Right cardiac atrium (tissue), 5 donors: Measurements from ENCODE around the gene BLTP2. TPM values are rescaled to one million over a fixed set of nuclear protein-coding genes. Genes with fewer than 3 reads are reported as not detected.

Experiments
- ATAC-seq, 2 donors: fragments of 200-7000 bp; cut with Tn5 transposase; one replicate each; pipeline versions ENCODE4 v1.8.0 to v1.9.1; 2020; ENCODE audit warnings: moderate library complexity in 2 of 2, mild to moderate bottlenecking in 1 of 2
- DNase-seq, 3 donors: peaks; one replicate each; pipeline ENCODE4 v3.0.0-alpha.2; 2020
- H3K27ac ChIP-seq: one replicate; pipeline ENCODE4 v1.5.1; 2013; ENCODE audit warnings: mild to moderate bottlenecking, low read length, control low read depth, moderate library complexity
- H3K27me3 ChIP-seq: one replicate; pipeline ENCODE4 v1.6.1; 2013; ENCODE audit not compliant: control insufficient read depth, insufficient read depth
- H3K4me1 ChIP-seq: one replicate; pipeline ENCODE4 v1.6.1; 2013; ENCODE audit warnings: low read length; ENCODE audit not compliant: control insufficient read depth, insufficient read depth
- H3K4me3 ChIP-seq: one replicate; pipeline ENCODE4 v1.5.1; 2013; ENCODE audit warnings: low read length, control low read depth
- H3K9me3 ChIP-seq: one replicate; pipeline ENCODE4 v1.6.1; 2013; ENCODE audit warnings: low read length; ENCODE audit not compliant: control insufficient read depth
- WGBS: extraction: QIAGEN DNeasy Blood & Tissue Kit; methylation state at CpG from one replicate; pipeline ENCODE4 v1.1.7; 2013; 5-methylcytosine and 5-hydroxymethylcytosine counted together
- intact Hi-C, 4 donors: fragments of 100-400 bp; cut with DNase I; formaldehyde crosslinking; loops; one replicate each; pipeline versions ENCODE4 v1.11.0 to v1.14.0; 2022 to 2023
- long read RNA-seq, 4 donors: library from polyadenylated mRNA; unstranded; transcript quantifications; one replicate each; pipeline ENCODE4 v2.0.0, GENCODE V29; 2020 to 2021
- polyA plus RNA-seq: library from polyadenylated mRNA; stranded (reverse); fragments of 200-250 nt; gene quantifications from one replicate; pipeline ENCODE4 v1.2.3, GENCODE V29; 2013
- total RNA-seq, 4 donors: library from RNA; stranded (reverse); fragmentation: NEBNext Ultra II Directional; extraction: Animal tissue kit (Norgen Biotek cat#: 25700); gene quantifications; one replicate each; pipeline ENCODE4 v1.2.1, GENCODE V29; 2021
- donor health status: healthy with polysubstance abuse.
- donor health status: DM: no; HTN: yes; CAD: no.
- donor health status: DM: no; HTN: no; CAD: no.
- donor health status: DM: no; HTN: yes; CAD: no; lungs with severe emphysema.
- donor health status: DM: yes; HTN: yes; CAD: no.

BLTP2 gene
- total RNA-seq (10 to 100 TPM; 70.6 to 87.3 (median 81.7) TPM), polyA plus RNA-seq (21.0 TPM)
- long read RNA-seq, donor 1, full-length matches to known transcripts = 8 of 68 reads
- long read RNA-seq, donor 1, partial matches to known transcripts = 53 of 68 reads
- long read RNA-seq, donor 1, other reads (novel, unspliced or antisense) = 7 of 68 reads
- long read RNA-seq, donor 2, partial matches to known transcripts = 17 of 22 reads
- long read RNA-seq, donor 2, other reads (novel, unspliced or antisense) = 4 of 22 reads
- long read RNA-seq, donor 3, partial matches to known transcripts = 56 of 68 reads
- long read RNA-seq, donor 3, other reads (novel, unspliced or antisense) = 10 of 68 reads
- long read RNA-seq, donor 4, full-length matches to known transcripts = 4 of 23 reads
- long read RNA-seq, donor 4, partial matches to known transcripts = 15 of 23 reads
- long read RNA-seq, donor 4, other reads (novel, unspliced or antisense) = 4 of 23 reads

GRCh38 chr17:28644787-28645575 lies at the start of gene BLTP2:
Gene BLTP2, minus strand, starts transcription at chr17:28645158. Its CDS starts 102 bp downstream, at chr17:28645056.
- under 1% methylated on average over 89 of the region's 89 CpGs for WGBS

GRCh38 chr17:28693869-28694268 lies 48.9 kb upstream of the BLTP2 start:
- no peaks in the 10 kb centered on the region for H3K9me3 ChIP-seq
- no peak overlapping the region for H3K4me3 ChIP-seq
- intact Hi-C loops = no loop called here
- no peaks in the 10 kb centered on the region for H3K27me3 ChIP-seq
- no peaks in the 10 kb centered on the region for H3K4me1 ChIP-seq
- no peak for ATAC-seq
- no peak for DNase-seq
- WGBS = 97% methylated on average over 1 of the region's 1 CpG
- no peak overlapping the region for H3K27ac ChIP-seq

More at GRCh38 chr17:28644787-28645575, at the start of gene BLTP2:
- intact Hi-C loops = no loop called here
- no peaks in the 10 kb centered on the region for H3K27me3 ChIP-seq
- DNase-seq (peak; percentile 98 to 99 (median 99)), ATAC-seq (peak; percentile 98 to 99)
- H3K9me3 ChIP-seq = no peaks in the 10 kb centered on the region
- H3K27ac ChIP-seq = peak within 1 kb of the TSS; percentile 98
- peaks cover 2% of the 10 kb centered on the region for H3K4me1 ChIP-seq
- H3K4me3 ChIP-seq = peak within 1 kb of the TSS; percentile 94

GRCh38 chr17:28689011-28689410 lies 44.1 kb upstream of the BLTP2 start:
- Histone ChIP-seq H3K4me3 (no peak overlapping the region), H3K9me3 (no peaks in the 10 kb centered on the region), H3K27me3 (no peaks in the 10 kb centered on the region), H3K27ac (no peak overlapping the region), H3K4me1 (no peaks in the 10 kb centered on the region)
- no peak for DNase-seq
- ATAC-seq = no peak
- WGBS = 96% methylated on average over 3 of the region's 3 CpGs
- intact Hi-C loops = no loop called here

- ATAC-seq (no peak), DNase-seq (no peak)
- H3K9me3 ChIP-seq = no peaks in the 10 kb centered on the region
- no peak overlapping the region for H3K4me3 ChIP-seq
- H3K27ac ChIP-seq = no peak overlapping the region
- WGBS = 93% methylated on average over 4 of the region's 4 CpGs
- intact Hi-C loops = no loop called here
- H3K4me1 ChIP-seq = no peaks in the 10 kb centered on the region
- no peaks in the 10 kb centered on the region for H3K27me3 ChIP-seq
These were observed 43.5 kb upstream of the BLTP2 start for GRCh38 chr17:28688481-28688880.

- no peak for ATAC-seq
- H3K27me3 ChIP-seq = no peaks in the 10 kb centered on the region
- intact Hi-C loops = no loop called here
- WGBS = 86% methylated on average over 4 of the region's 4 CpGs
- no peaks in the 10 kb centered on the region for H3K4me1 ChIP-seq
- H3K4me3 ChIP-seq = no peak overlapping the region
- no peak overlapping the region for H3K27ac ChIP-seq
- no peaks in the 10 kb centered on the region for H3K9me3 ChIP-seq
- DNase-seq = no peak
These were observed 41.3 kb upstream of the BLTP2 start for GRCh38 chr17:28686296-28686695.

- H3K27ac ChIP-seq = no peak overlapping the region
- no peak overlapping the region for H3K4me3 ChIP-seq
- no peaks in the 10 kb centered on the region for H3K4me1 ChIP-seq
- H3K9me3 ChIP-seq = no peaks in the 10 kb centered on the region
- ATAC-seq = no peak
- 89% methylated on average over 5 of the region's 5 CpGs for WGBS
- intact Hi-C loops = no loop called here
- no peaks in the 10 kb centered on the region for H3K27me3 ChIP-seq
- no peak for DNase-seq
These were observed 40.4 kb upstream of the BLTP2 start for GRCh38 chr17:28685366-28685765.

- Histone ChIP-seq H3K4me3 (no peak overlapping the region), H3K4me1 (no peaks in the 10 kb centered on the region), H3K27me3 (no peaks in the 10 kb centered on the region), H3K9me3 (no peaks in the 10 kb centered on the region), H3K27ac (no peak overlapping the region)
- DNase-seq (peak in 1 of 3 donors; percentile 65), ATAC-seq (peak; percentile 44 to 54)
- WGBS = 22% methylated on average over 3 of the region's 3 CpGs
- intact Hi-C loops = no loop called here
These were observed 40.0 kb upstream of the BLTP2 start for GRCh38 chr17:28684963-28685362.

GRCh38 chr17:28682655-28683054 lies 37.7 kb upstream of the BLTP2 start:
- intact Hi-C loops = no loop called here
- Histone ChIP-seq H3K9me3 (no peaks in the 10 kb centered on the region), H3K27me3 (no peaks in the 10 kb centered on the region), H3K27ac (no peak overlapping the region), H3K4me3 (no peak overlapping the region), H3K4me1 (no peaks in the 10 kb centered on the region)
- DNase-seq (peak in 1 of 3 donors; percentile 38), ATAC-seq (no peak)
- WGBS = 95% methylated on average over 11 of the region's 11 CpGs

GRCh38 chr17:28675980-28676379 lies 31.0 kb upstream of the BLTP2 start:
- no peaks in the 10 kb centered on the region for H3K4me1 ChIP-seq
- no peaks in the 10 kb centered on the region for H3K9me3 ChIP-seq
- 86% methylated on average over 7 of the region's 7 CpGs for WGBS
- ATAC-seq (no peak), DNase-seq (no peak)
- H3K4me3 ChIP-seq = no peak overlapping the region
- H3K27me3 ChIP-seq = no peaks in the 10 kb centered on the region
- no peak overlapping the region for H3K27ac ChIP-seq
- intact Hi-C loops = no loop called here

- H3K27me3 ChIP-seq = no peaks in the 10 kb centered on the region
- no peaks in the 10 kb centered on the region for H3K4me1 ChIP-seq
- no peak overlapping the region for H3K27ac ChIP-seq
- no peaks in the 10 kb centered on the region for H3K9me3 ChIP-seq
- DNase-seq (no peak), ATAC-seq (no peak)
- H3K4me3 ChIP-seq = no peak overlapping the region
- WGBS = 82% methylated on average over 3 of the region's 3 CpGs
- intact Hi-C loops = no loop called here
These were observed 30.5 kb upstream of the BLTP2 start for GRCh38 chr17:28675490-28675889.

- H3K4me3 ChIP-seq = no peak overlapping the region
- no peak overlapping the region for H3K27ac ChIP-seq
- no peaks in the 10 kb centered on the region for H3K9me3 ChIP-seq
- no peak for DNase-seq
- no peak for ATAC-seq
- H3K27me3 ChIP-seq = no peaks in the 10 kb centered on the region
- no peaks in the 10 kb centered on the region for H3K4me1 ChIP-seq
- WGBS = 92% methylated on average over 1 of the region's 1 CpG
- intact Hi-C loops = no loop called here
These were observed 25.0 kb upstream of the BLTP2 start for GRCh38 chr17:28669918-28670317.
